Measurements from ENCODE around the gene PARVG. TPM values are rescaled to one million over a fixed set of nuclear protein-coding genes. Genes with fewer than 3 reads are reported as not detected.

PARVG gene
- total and polyA plus RNA-seq, 9 of the 15 experiments (the other 6 are each of a cell fraction or from before 2014, with no cell fraction given): 0.35 TPM; not detected in 8

GRCh38 chr22:44186121-44186510 is 5.4 kb downstream of the PARVG start:
- FAIRE-seq (no peak), ATAC-seq (no peak), DNase-seq (ENCODE audit: extremely low read depth in 1 of 4, low spot score in 3 of 4) (no peak)
- intact Hi-C loops (cut with micrococcal nuclease): no loop called here
- H3K4me2 ChIP-seq (ENCODE audit: insufficient read depth, low read length): no peak overlapping the region
- peaks cover 0 to 15% of the 10 kb centered on the region in 2 experiments; a peak in 2 of 5 replicates for H3K4me1 ChIP-seq (replicated peaks in 1 of 2; ENCODE audit: control insufficient read depth in 2 of 2, insufficient read depth in 2 of 2, low read length in 2 of 2)
- no peaks in the 10 kb centered on the region for H3K79me2 ChIP-seq (ENCODE audit: control insufficient read depth, insufficient read depth, low read length)
- 0 out of 2 replicates have a peak, but pooled peaks cover 4% of the 10 kb centered on the region for H4K20me1 ChIP-seq (replicated peaks; ENCODE audit: control insufficient read depth, insufficient read depth, low read length)
- no peak overlapping the region for H3K4me3 ChIP-seq
- POLR2A ChIA-PET: no interaction called here
- H3K9me3 ChIP-seq (replicated peaks; ENCODE audit: control insufficient read depth, insufficient read depth, low read depth, low read length): no peaks in the 10 kb centered on the region
- TF ChIP-seq NCOA2 (IDR thresholded peaks at IDR 0.05; ENCODE audit: partially characterized antibody in 2 of 2): no peak
- no peak for TF ChIP-seq ZFP30 (CRISPR knock-in tag; IDR thresholded peaks at IDR 0.05; ENCODE audit: borderline replicate concordance)
- TF ChIP-seq CBX3 (IDR thresholded peaks at IDR 0.05; ENCODE audit: borderline replicate concordance in 1 of 2, low read length in 2 of 2): no peak
- TF ChIP-seq ZNF695 (CRISPR knock-in tag; IDR thresholded peaks at IDR 0.05): no peak
- TF ChIP-seq ZFP36 (IDR thresholded peaks at IDR 0.05; ENCODE audit: low read depth, low read length, partially characterized antibody): peak; percentile 82
- peaks cover 9 to 42% of the 10 kb centered on the region in 2 experiments; a peak in 4 of 5 replicates for H3K27me3 ChIP-seq (ENCODE audit: control insufficient read depth in 2 of 2, insufficient read depth in 2 of 2, low read length in 2 of 2)
- H3K9ac ChIP-seq (ENCODE audit: insufficient read depth in 1 of 2, low read depth in 2 of 2, low read length in 2 of 2): no peak overlapping the region
- BruUV-seq (replicated peaks): no TSS peak
- H3K36me3 ChIP-seq (ENCODE audit: control insufficient read depth, insufficient read depth, low read length): no peaks in the 10 kb centered on the region
- H3K9me1 ChIP-seq (ENCODE audit: control insufficient read depth, insufficient read depth, low read length): no peaks in the 10 kb centered on the region
- no peak overlapping the region for H3K27ac ChIP-seq (ENCODE audit: extremely low read depth, low read depth, low read length)
- 0% methylated on average over 8 of the region's 8 CpGs for WGBS (ENCODE audit: insufficient coverage, low coverage, missing lambda C conversion rate)
- CTCF ChIA-PET (ENCODE audit: low intra/inter-chr PET ratio): no interaction called here
- H2AFZ ChIP-seq (ENCODE audit: low read depth, low read length): no peak overlapping the region
- in situ Hi-C loops (cut with MboI): no loop called here

- CTCF ChIA-PET (ENCODE audit: low intra/inter-chr PET ratio): no interaction called here
- Histone ChIP-seq H3K9me3 (replicated peaks; ENCODE audit: control insufficient read depth, insufficient read depth, low read depth, low read length) (no peaks in the 10 kb centered on the region), H3K36me3 (ENCODE audit: control insufficient read depth, insufficient read depth, low read length) (no peaks in the 10 kb centered on the region), H3K4me3 (no peak overlapping the region), H4K20me1 (replicated peaks; ENCODE audit: control insufficient read depth, insufficient read depth, low read length) (0 out of 2 replicates have a peak, but pooled peaks cover 4% of the 10 kb centered on the region), H3K9ac (ENCODE audit: insufficient read depth in 1 of 2, low read depth in 2 of 2, low read length in 2 of 2) (no peak overlapping the region), H2AFZ (ENCODE audit: low read depth, low read length) (no peak overlapping the region), H3K79me2 (ENCODE audit: control insufficient read depth, insufficient read depth, low read length) (no peaks in the 10 kb centered on the region), H3K27me3 (ENCODE audit: control insufficient read depth in 2 of 2, insufficient read depth in 2 of 2, low read length in 2 of 2) (peaks cover 9 to 36% of the 10 kb centered on the region in 2 experiments; a peak in 4 of 5 replicates), H3K4me2 (ENCODE audit: insufficient read depth, low read length) (no peak overlapping the region), H3K4me1 (replicated peaks in 1 of 2; ENCODE audit: control insufficient read depth in 2 of 2, insufficient read depth in 2 of 2, low read length in 2 of 2) (peaks cover 0 to 9% of the 10 kb centered on the region in 2 experiments; a peak in 2 of 5 replicates), H3K9me1 (ENCODE audit: control insufficient read depth, insufficient read depth, low read length) (no peaks in the 10 kb centered on the region), H3K27ac (ENCODE audit: extremely low read depth, low read depth, low read length) (no peak overlapping the region)
- WGBS (ENCODE audit: insufficient coverage, low coverage, missing lambda C conversion rate): 0% methylated on average over 4 of the region's 4 CpGs
- no peak for ATAC-seq
- in situ Hi-C loops (cut with MboI) (no loop called here), intact Hi-C loops (cut with micrococcal nuclease) (no loop called here)
- TF ChIP-seq HEY1 (CRISPR knock-in tag; IDR thresholded peaks at IDR 0.05; ENCODE audit: borderline replicate concordance): no peak
- TF ChIP-seq, protein P1, sequence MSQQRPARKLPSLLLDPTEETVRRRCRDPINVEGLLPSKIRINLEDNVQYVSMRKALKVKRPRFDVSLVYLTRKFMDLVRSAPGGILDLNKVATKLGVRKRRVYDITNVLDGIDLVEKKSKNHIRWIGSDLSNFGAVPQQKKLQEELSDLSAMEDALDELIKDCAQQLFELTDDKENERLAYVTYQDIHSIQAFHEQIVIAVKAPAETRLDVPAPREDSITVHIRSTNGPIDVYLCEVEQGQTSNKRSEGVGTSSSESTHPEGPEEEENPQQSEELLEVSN (IDR thresholded peaks at IDR 0.05; ENCODE audit: borderline replicate concordance in 1 of 2, extremely low read depth in 1 of 2, insufficient read depth in 1 of 2, insufficient read length in 1 of 2, low read depth in 1 of 2, low read length in 1 of 2, poor library complexity in 1 of 2, severe bottlenecking in 1 of 2): no peak
- no TSS peak for BruUV-seq (replicated peaks)
- no peak for FAIRE-seq
- POLR2A ChIA-PET: no interaction called here
- no peak for DNase-seq (ENCODE audit: extremely low read depth in 1 of 4, low spot score in 3 of 4)
These were observed 6.0 kb downstream of the PARVG start for GRCh38 chr22:44186737-44187136.

Measured in K562 (cell line).